GM21786 (cell line): ENCODE results near the gene FAH.

Source experiments
- ATAC-seq: cut with Tn5 transposase; IDR thresholded peaks from one replicate; pipeline ENCODE4 v1.9.1; 2021; ENCODE audit not compliant: unreplicated experiment

The FAH gene

DNA sequence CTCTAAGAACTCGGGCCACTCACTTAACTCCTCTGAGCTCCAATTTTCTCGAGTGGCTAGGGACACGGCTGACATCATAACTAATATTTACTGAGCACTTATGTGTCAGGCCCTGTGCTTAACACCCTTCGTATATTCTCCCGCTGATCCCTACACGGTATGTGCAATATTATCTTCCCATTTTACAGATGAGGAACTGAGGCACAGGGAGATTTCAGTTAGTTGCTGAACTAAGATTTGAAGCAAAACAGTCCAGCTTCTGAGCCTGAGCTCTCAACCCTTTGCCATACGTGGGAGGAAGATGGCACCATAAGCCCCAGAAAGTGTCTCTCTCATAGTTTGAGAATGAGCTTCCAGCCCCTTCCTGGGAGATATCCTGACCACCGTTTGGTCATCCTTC, 19.6 kb downstream of the FAH start:
- ATAC-seq, result no peak

DNA sequence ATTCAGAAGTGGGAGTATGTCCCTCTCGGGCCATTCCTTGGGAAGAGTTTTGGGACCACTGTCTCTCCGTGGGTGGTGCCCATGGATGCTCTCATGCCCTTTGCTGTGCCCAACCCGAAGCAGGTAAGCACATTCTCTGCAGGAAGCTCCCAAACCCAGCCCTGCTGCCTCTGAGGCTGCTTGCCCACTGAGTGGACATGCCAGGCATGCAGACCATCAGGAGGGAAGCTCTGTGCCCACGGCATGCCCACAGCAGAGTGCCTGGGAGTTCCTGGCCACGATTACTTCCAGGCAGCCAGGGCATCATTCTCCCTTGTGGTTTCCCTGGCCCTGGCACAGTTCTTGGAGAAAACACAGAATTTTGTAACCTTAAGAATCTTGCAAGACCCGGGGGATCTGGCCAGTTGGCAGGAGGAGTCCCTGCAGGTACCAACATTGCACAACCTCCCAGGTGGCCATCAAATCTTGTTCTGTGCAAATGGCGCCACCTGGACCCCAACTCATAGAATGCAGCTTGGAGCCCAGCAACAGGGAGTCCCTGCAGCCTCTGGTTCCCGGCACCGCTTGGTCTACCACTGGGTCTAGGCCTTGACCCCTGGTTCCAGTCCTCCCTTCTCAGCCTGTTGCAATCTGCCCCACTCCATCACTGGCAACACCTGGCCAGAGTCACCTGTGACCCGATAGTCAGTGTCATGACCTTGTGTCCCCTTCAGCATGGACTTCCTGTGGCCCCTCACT, 20.4 kb downstream of the FAH start:
- peak; percentile 52 for ATAC-seq

DNA sequence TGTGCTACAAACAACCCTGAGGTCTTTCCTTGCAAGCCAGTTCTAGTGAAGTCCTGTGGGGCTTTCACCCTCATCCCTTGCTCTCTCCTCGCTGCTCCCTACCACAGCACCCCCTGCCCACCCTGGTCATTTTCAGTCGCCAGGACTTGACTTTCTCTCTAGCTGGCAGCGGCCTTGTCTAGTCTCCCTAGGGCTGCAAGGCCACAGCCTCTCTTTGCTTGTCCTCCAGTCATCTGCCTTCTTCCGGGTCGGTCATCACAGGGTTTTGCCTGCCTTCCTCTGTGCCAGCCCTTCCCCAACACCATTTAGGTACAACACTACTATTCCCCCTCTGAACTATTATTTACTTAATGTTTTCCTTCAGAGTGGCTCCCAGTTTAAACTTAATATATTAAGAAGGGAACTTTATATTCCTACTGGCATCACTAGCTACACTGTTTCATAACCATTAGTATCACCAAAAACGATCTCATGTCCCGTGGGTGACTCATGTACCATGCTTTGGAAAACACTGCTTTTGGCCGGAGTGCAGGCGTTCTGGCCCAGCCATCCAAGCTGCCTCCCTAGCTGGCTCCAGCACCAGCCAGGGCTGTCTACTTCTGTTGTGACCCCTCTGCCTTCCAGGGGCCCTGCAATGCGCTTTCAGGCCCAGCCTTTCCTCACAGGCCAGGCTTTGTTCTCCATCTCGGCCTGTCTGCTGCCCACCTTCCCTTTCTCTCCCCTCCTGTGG, 21.4 kb downstream of the FAH start:
- ATAC-seq, result no peak

DNA sequence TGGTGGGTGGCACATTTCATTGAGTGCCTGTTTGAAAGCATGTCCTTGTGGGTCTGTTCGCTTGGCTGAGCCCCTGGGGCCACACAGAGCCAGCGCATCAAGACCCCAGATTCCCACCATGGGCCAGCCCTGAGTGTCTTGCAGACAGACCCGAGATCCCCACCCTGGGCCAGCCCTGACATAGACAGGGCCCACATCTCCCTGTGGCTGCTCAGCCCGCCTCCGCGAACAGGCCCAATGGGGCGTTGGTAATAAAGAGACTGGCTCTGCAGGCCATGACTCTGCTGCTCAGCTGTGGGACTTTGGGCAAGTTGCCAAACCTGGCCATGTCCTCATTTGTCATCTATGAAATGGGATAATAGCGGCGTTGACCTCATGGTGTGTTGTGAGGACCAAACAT, 22.6 kb downstream of the FAH start:
- ATAC-seq, result no peak

DNA sequence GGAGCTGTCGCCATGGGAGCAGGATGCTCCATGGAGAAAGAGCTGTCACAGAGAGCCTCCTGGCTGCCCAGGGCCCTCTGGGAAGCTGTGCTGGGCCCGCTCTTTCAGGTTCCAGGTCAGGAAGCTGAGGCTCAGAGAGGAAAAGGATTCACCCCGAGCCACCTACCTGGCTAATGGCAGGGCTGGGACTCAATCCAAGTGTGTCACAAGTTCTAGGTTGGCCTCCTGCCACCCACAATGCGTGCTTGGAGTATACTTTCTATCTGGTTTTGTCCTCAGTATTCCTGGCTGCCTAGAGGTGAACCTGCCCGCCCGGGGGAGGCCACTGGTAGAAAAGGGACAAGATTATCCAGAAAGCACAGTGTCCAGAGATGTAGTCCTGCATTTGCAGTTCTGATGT, 23.6 kb downstream of the FAH start:
- no peak for ATAC-seq

DNA sequence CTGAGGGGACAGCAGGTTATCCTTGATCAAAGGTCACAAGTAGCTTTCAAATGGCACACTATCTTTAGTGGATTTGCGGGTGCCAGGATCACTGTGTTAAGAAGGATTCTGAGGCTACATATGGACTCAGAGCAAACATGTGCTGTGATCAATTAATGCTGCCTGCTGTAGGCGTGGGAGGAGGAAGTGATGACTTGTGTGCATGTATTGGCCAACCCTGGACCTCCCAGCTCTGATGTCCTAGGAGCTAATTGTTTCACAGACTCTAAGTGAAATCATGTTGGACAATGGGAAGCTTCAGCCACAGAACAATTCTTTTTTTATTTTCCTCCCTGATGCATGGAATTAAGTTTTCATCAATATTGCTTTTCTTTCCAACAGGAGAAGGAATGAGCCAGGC, 24.4 kb downstream of the FAH start:
- ATAC-seq, result no peak

DNA sequence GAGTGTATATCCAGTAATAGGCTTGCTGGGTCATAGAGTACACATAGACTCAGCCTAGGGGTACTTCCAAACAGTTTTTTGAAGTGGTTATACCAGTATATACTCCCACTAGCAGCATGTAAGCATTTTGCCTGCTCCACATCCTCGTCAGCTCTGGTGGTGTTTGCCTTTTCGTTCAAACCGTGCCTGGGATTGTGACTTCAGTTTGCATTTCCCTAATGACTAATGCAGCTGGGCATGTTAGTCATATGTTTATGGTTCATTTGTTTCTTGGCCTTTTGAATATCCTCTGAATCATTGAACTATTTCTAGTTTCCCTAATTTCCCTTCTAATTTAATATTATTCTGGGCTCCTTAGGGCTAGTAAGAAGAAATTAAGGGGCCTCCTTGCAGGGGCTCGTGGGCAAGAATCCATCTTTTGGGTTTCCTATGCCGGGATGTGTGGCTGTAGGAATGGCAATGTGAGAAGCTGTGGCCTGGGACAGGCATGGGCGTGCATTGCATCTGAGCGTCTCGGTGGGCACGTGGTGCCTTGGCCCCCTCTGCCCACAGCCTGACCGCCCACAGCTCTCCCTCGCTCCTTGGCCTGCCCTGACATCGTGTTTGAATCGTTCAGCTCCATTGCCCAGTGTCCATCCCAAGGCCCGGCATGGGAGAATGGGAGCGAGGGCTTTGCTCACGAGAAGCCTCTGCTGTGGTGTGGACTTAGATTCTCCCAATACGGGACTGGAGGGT, 26.4 kb downstream of the FAH start:
- ATAC-seq, result no peak

DNA sequence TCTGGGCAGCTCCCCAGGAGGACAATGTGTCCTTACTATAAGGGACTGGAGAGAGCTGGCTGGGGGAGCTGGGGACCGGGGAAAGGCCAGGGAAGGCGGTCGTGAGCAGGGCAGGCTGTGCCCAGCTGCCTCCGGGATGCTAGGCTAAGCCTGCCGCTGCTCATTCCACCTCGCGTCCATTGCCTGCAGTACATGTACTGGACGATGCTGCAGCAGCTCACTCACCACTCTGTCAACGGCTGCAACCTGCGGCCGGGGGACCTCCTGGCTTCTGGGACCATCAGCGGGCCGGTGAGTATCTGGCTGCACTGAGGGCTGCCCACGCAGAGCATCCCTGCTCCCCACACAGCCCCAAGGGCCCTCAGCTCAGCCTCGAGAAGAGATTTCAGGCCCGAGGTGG, 27.1 kb downstream of the FAH start:
- no peak for ATAC-seq

DNA sequence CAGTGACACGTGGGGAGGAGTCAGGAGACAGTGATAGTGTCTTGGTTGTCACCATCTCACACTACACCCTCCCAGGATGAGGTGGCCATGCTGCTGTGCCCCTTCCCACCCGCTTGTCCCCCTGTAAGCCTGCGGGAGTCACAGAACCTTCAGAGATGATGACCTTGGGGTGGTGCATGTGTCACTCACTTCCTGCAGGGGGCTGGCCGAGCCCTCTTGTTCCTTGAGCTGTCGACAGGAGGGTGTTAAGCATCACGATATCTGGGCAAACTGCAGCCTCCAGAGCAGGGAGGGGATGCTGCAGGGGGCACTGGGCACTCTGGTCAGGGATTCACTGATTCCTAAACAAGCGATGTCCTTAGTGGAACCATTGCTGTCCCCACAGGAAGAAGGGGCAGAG, 27.7 kb downstream of the FAH start:
- ATAC-seq, result no peak

DNA sequence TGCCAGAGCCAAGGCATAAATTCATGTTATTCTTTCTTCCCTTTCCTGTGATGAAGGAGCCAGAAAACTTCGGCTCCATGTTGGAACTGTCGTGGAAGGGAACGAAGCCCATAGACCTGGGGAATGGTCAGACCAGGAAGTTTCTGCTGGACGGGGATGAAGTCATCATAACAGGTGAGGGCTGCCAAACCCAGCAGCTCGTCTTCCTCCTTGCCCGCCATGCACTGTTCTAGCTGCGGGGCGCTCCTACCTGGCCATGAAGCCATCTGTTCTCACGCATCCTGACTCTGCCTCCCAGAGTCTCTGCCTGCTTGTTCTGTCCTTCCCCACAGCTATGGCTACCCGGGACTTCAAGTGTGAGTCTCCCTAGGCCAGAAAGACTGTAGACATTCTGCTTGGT, 28.2 kb downstream of the FAH start:
- no peak for ATAC-seq

DNA sequence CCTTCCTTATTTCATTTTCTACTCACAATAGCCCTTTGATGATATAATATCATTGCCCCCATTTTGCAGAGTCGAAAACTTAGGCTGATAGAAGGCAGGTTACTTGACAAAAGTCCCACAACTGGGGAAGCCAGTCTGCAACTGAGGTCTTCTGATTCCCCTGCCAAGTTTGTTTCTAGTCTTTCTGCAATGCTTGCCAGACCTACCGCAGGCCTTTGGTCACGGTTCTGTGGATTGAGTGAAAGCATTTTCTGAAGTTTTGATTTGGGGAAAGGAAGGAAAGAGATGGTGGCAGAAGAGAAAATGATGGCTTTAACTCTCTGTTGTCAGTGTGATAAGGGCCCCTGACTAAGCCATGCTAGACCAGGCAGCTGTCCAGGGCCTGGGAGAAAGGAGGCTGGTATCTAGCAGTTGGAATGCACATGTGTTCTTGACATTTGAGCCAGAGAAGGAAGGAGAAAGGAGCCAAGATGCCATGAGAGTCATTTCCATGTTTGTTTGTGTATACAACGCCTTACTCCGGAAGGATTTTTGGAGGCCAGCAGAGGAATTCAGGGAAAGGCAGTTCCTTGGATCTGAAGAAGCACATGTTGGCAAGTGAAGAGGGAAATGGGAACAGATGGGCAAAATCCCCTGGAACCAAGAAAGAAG, 29.9 kb downstream of the FAH start:
- ATAC-seq, result no peak

DNA sequence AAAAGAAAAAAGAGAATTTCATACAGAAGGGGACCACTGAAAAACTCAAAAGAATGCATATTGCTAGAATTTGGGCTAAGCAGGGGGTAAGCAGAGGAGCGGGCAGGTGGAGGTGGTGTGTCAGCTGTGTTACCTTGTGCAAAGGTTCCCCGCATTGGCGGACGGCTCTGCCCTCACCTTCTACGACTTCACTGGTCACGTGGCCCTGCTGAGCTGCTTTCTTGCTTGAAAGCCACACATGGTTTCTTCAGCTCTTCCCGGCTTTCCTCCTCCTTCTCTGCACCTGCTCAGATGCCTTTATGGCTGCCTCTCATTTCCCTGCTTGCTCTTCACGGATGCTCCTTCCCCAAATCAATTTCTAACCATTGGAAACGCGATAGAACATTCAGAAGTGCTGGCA, 30.5 kb downstream of the FAH start:
- no peak for ATAC-seq

DNA sequence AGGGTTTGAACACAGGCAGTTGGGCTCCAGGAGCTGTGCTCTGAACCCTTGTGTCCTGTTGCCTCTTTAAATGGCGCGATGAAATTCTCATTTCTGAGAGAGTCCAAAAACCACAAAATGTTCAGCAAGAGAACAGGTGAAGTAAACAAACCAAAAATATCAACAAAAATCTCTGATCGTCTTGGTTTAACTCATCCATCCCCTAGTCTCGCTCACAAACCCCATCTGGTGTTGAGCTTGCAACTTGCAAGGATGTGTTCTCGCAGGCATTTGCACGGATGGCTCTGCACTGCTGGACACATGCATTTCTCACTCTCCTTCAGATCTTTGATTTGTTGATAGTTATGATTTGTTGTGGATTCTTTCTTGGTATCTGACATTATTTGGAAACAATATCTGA, 31.1 kb downstream of the FAH start:
- ATAC-seq, result no peak

DNA sequence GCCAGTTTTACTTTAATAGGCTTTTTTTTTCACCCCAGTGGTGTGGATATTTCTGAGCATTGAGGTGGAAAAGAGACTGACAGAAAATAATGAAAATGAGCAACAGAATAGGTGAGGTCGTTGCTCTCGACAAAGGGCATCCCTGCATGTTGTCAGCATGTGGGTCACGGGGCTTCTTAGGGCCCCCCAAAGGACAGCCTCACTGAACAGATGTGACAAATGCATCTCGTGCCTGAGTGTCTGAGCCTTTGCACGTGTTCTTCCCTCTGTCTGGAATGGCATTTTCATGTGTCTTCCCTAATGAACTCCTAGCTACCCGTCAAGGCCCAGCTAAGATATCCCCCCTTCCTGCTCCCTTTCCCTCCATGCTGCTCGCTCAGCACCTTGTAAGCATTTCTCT, 31.8 kb downstream of the FAH start:
- no peak for ATAC-seq

DNA sequence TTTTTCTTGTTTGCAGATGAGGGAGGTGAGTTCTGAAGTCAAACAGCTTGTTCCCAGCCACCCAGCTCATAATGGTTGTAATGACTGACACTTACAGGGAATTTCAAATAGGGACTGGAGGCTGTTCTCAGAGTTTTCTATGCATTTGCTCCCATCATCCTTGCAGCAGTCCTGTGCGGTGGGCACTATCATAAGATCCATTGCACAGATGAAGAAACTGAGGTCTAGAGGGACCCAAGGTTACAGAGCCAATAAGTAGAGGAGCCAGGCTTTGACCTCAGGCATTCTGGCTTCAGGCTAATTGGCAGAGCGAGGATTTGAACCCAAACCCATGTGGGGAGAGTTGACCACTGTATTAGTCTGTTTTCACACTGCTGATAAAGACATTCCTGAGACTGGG, 32.4 kb downstream of the FAH start:
- no peak for ATAC-seq

DNA sequence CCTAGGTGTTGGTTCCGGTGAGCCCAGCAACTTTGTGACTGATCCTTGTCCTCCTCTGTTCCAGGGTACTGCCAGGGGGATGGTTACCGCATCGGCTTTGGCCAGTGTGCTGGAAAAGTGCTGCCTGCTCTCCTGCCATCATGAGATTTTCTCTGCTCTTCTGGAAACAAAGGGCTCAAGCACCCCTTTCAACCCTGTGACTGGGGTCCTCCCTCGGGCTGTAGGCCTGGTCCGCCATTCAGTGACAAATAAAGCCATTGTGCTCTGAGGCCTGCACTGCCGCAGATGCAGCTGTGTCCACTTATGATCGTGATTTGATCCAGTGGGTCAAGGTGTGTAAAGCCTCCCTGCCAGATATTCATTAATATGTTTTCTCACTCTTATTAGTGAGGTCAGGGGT, 33.3 kb downstream of the FAH start:
- no peak for ATAC-seq

DNA sequence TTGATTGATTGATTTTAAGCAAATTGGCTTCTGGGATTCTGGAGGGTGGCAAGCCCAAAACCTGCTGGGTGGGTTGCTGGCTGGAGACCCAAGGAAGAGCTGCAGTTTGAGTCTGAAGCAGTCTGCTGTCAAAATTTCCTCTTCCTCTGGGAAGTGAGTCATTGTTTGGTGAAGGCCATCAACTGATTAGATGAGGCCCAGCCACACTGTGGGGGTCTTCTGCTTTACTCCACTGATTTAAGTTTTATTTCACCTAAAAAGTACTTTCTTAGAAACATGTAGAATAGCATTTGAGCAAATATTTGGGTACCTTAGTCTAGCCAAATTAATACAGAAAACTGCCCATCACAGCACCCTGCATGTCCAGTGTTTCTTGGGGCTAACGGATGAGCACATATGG, 33.8 kb downstream of the FAH start:
- ATAC-seq, result no peak

DNA sequence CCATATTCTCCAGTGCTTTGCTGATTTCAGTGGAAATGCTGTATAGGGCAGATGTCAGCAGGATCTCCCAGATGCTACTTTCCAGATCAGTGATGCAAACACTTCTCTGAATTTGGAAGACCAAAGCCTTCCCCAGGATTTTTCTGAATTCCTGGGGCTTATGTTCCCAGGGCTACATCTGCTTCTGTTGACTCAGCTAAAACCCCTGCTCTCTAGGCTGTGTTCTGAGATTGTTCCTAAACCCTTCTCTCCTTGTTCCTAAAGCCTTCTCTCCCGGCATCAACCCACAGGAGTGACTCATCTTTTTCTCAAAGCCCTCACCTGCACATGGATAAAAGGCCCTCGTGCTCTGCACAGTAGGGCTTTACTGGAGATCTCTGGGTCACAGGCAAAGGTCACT, 35.5 kb downstream of the FAH start:
- ATAC-seq, result no peak

DNA sequence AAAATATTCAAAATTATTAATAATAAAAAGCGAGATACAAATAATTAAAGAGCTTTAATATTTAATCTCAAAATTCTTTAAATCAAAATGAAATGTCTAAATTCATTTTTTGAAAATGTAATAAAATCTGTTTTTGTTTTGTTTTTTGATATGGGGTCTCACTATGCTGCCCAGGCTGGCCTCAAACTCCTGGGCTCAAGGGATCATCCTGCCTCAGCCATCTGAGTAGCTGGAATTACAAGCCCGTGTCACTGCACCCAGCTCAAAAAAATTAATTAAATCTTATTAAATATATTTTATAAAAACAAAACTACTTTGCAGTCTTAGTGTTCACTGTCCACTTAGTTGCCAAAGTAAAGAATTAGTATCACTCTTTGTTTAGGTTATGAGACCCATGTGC, 38.4 kb downstream of the FAH start:
- no peak for ATAC-seq

DNA sequence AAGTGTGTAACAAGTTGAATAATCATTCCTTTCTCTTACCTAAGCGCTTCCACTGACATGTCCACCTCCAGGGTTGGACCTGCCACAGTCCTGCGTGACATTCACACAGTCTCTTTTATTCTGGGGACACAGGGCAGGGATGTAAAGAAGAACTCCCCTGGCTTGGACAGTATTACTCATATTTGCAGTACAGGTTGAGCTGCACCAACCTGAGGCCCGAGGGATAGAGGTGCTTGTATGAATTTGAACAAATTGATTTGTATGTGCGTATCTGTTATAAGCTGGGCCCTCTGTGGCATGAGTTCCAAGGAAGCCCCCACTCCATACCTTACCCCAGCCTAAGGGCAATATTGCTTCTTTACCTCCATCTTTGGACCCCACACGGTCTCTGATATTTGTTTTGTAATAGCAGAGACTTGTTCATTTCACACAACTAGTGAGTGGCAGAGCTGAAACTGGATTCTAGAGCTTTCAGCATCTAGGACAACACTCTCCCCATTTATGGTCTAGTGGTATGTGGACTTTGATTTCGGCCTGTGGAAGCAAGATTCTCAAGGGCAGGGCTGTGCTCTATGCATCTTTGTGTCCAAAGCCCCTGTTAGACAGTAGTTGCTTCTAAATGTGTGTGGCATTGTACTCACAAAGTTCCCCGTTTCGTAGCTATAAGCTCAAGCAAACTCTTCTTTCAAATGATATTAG, 39.2 kb downstream of the FAH start:
- no peak for ATAC-seq

DNA sequence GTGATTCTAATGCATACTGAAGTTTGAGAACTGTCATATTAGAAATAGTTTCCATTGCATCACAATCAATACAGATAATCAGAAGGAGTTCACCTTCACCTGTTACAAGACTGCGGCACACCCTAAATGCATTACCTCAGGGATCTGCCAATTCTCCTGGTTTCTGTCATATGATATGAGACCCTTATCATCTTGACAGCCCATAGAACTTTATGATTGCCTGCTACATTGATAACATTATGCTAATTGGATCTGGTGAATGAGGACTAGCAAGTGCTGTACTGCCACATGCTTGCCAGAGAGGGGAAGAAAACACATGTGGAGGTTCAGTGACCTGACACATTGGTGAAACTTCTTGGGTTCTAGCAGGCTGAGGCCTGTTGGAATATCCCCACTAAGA, 41.4 kb downstream of the FAH start:
- ATAC-seq, result no peak
